ENCODE results near the gene ASXL2.

DNA sequence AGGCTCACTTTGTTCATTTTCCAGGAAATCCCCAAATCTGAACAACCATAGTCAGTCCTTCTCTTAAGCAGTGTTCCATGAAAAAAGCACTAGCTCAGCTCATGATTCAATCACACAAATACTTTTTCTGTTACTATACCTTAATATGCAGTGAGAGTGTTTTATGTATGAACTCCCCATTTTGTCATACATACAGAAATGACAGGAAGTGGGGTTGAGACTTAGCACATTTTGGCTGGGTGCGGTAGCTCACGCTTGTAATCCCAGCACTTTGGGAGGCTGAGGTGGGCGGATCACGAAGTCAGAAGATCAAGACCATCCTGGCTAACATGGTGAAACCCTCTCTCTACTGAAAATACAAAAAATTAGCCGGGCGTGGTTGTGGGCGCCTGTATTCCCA lies 149.7 kb downstream of the ASXL2 start:
- TF ChIP-seq EP300 (IDR thresholded peaks at IDR 0.05; ENCODE audit: borderline replicate concordance) = no peak
- no peak for TF ChIP-seq FOXM1 (IDR thresholded peaks at IDR 0.05; ENCODE audit: borderline replicate concordance, low read depth)
- TF ChIP-seq, protein P1, sequence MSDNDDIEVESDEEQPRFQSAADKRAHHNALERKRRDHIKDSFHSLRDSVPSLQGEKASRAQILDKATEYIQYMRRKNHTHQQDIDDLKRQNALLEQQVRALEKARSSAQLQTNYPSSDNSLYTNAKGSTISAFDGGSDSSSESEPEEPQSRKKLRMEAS (IDR thresholded peaks at IDR 0.05) = no peak
- TF ChIP-seq TEAD4 (IDR thresholded peaks at IDR 0.05) = no peak
- no peak for TF ChIP-seq NFIC (IDR thresholded peaks at IDR 0.05)
- no peak for TF ChIP-seq ZBTB7A (IDR thresholded peaks at IDR 0.05; ENCODE audit: low read depth)
- TF ChIP-seq TCF12 (IDR thresholded peaks at IDR 0.05; ENCODE audit: low read depth) = no peak
- TF ChIP-seq TAF1 (IDR thresholded peaks at IDR 0.05; ENCODE audit: low read depth) = no peak
